ENCODE results near the gene NT5DC4.

DNA sequence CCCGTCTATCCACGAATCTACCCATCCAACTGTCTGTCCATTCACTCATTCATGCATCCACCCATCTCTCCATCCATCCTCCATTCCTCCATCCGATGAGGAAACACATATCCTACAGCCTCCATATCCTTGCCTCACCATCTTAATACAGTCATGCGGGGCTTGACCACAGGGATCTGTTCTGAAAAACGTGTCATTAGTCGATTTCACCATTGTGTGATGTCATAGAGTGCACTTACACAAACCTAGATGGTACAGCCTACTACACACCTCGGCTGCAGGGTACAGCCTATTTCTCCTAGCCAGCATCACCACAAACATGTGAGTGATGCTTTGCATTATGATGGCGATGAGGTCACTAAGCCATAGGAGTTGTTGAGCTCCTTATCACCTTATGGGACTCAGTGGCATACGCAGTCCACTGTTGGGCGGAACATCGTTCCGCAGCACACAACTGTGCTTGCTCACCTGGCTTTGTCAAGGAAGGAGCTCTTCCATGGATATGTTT lies 1.9 kb upstream of the NT5DC4 start:
- TF ChIP-seq, protein P1, sequence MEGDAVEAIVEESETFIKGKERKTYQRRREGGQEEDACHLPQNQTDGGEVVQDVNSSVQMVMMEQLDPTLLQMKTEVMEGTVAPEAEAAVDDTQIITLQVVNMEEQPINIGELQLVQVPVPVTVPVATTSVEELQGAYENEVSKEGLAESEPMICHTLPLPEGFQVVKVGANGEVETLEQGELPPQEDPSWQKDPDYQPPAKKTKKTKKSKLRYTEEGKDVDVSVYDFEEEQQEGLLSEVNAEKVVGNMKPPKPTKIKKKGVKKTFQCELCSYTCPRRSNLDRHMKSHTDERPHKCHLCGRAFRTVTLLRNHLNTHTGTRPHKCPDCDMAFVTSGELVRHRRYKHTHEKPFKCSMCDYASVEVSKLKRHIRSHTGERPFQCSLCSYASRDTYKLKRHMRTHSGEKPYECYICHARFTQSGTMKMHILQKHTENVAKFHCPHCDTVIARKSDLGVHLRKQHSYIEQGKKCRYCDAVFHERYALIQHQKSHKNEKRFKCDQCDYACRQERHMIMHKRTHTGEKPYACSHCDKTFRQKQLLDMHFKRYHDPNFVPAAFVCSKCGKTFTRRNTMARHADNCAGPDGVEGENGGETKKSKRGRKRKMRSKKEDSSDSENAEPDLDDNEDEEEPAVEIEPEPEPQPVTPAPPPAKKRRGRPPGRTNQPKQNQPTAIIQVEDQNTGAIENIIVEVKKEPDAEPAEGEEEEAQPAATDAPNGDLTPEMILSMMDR (IDR thresholded peaks at IDR 0.05), result no peak
- TF ChIP-seq POLR2A (IDR thresholded peaks at IDR 0.05; ENCODE audit: low read depth), result no peak
- no peak for TF ChIP-seq POLR2AphosphoS5 (IDR thresholded peaks at IDR 0.05)
- TF ChIP-seq EP300 (IDR thresholded peaks at IDR 0.05), result no peak
